NCI-H2227 treated with DMSO at 0.1 percent for 48 hours (cell line): ENCODE results near the gene IL12B.
"Not testable (repeated sequence)": the region's sequence is repeated elsewhere in the genome, so short reads cannot be mapped to it uniquely, and the experiment has no call there.

Source experiments
- DNase-seq: peaks from one replicate; lab custom pipeline; 2025; lab: John Stamatoyannopoulos, UW

IL12B gene

DNA sequence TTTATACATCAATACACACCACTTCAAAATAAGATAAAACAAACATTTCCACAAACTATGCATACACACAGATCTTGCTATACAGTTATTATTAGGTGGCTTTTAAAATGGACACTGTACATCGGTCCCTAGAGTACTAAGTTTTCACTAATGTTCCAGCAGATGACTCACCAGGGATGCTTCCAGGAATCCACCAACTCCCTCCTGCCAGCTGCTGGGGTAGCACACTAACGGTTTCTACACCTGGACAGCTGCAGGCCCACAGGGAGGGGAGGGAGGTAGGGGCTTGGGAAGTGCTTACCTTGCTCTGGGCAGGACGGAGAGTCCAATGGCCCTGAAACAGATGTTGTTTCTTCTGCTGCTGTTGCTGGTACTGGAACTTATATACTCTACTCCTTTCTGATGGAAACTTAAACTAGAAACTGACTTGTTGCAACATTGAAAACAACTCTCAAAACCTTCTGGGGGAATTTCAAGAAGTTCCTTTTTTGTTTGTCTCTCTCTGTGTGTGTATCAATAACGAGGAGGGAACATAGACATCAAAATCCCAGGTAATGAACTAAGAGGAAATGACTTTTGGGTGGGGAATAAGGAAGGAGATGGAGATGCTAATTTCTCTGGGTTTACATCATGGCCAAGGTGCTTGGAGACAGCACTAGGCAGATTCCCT, at the start of gene IL12B:
Gene IL12B, minus strand, starts transcription at position 357 of the 670 bp plus-strand sequence. CDS start 3,705 bp downstream, outside the sequence.
- DNase-seq = no peak

DNA sequence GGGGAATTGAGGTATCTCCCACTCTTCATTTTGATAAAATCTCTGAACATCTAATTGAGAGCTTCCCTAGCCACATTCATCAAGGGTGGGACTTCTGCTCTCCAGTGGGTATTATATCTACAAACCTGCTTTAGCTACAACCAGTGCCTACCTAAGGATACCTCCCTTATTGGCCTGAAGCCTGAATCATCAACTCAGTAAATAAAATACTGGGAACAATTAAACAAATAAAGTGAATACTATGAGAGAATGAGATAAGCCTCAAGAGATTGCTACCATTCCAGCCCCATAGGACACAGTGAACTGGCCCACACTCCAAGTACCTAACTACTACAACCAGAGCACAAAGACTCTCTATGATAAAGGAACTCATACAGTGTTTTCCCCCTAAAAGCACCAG, 47.4 kb upstream of the IL12B start:
- DNase-seq = no peak

DNA sequence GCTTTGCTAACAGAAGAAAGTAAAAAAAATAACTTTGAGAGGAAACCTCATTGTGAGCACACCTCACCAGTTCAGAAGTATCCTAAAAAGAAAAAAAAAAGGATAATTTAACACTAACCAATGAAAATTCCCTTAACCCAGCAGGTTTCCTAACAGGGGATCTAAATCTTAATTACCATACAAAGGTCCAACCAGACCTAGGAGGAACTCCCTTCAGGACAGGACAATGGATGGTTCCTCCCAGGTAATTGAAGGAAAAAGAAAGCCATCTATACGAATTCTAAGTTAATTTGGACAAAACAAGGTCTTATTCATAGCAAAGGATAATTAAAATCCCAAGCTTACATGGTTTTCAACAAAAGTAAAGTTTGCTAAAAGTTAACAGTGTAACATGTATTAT, 37.6 kb upstream of the IL12B start:
- DNase-seq = not testable (repeated sequence)

DNA sequence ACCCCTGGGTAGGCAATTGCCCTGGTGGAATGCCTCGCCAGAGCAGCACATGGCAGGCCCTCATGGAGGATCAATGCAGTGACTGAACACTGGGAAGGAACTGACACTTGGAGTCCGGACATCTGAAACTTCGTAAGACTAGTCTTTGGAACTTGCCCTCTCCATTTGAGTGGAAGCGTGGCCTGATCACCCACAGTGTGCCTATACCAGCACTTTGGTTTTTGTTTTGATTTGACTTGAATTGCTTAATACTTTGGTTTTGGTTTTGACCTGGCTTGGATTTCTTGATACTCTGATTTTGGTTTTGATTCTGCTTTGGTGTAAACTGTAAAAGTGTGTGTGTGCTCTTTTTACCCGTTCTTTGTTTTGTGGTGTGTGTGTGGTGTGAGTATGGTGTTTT, 36.5 kb upstream of the IL12B start:
- DNase-seq = not testable (repeated sequence)

DNA sequence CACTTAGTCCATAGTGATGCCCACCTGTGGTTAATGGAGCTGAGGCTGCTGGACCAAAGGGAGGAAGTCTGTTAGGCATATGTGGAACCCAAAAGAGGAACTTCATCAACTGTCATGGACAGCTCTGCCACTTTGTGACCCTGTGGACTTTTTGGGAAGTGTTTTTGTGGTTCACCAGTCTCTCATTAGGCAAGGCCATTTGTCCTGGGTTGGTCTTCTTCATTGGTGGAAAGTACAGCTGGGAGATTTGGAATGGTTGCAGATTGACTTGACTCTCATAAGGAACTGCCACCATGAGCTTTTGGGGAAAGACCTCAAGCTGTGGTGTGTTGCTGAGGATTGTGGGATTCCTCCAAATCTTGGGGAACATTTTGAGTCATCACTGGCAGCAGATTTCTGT, 31.9 kb upstream of the IL12B start:
- no peak for DNase-seq

DNA sequence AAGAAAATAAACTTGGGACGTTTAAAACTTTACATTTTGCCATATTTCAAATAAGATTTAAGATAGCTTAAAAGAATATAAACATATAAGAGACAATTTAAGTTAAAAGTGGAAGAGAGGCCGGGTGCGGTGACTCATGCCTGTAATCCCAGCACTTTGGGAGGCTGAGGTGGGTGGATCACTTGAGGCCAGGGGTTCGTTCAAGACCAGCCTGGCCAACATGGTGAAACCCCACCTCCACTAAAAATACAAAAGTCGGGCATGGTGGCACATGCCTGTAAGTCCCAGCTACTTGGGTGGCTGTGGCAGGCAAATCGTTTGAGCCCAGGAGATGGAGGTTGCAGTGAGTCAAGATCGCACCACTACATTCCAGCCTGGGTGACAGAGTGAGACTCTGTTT, 29.6 kb upstream of the IL12B start:
- not testable (repeated sequence) for DNase-seq

DNA sequence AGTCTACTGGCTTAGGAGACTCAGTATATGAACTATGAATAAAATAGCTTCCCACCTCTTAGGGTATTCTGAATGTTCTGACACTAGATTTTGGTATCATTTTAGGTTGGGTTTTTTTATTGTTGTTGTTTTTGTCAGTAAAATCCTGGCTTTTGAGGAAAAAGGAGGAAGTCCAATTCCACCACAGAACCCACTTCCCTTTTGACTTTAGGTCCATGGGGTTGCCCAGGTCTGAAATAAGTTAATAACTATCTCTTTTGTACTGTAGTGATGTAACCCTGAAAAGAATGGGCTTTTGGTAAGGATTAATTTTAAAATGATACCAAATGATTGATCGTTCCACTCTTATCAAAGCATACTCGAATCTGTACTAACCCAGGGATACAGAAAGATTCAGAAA, 29.1 kb upstream of the IL12B start:
- no peak for DNase-seq

DNA sequence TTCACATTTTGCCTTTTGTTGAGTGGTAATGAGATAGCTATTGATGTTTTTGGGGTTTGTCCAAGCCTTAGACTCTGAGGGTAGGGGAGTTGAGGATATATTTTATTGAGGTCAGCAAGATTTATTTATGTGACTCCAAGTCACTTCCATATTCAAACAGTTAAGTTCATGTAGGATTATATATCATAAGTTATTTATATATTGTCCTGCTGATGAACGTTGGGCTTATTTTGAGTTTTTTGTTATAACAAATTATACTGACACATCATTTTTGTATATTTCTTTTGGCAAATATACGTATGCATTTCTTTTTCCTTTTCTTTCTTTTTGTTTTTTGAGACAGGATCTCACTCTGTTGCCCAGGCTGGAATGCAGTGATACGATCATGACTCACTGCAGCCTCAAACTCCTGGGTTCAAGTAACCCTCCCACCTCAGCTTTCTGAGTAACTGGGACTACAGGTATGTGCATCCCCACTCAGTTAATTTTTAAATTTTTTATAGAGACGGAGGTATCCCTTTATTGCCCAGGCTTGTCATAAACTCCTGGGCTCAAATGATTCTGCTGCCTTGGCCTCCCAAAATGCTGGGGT, 23.5 kb upstream of the IL12B start:
- DNase-seq = no peak

DNA sequence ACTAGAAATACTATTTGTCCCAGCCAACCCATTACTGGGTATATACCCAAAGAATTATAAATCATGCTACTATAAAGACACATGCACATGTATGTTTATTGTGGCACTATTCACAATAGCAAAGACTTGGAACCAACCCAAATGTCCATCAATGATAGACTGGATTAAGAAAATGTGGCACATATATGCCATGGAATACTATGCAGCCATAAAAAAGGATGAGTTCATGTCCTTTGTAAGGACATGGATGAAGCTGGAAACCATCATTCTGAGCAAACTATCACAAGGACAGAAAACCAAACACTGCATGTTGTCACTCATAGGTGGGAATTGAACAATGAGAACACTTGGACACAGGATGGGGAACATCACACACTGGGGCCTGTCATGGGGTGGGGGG, 20.4 kb upstream of the IL12B start:
- not testable (repeated sequence) for DNase-seq

DNA sequence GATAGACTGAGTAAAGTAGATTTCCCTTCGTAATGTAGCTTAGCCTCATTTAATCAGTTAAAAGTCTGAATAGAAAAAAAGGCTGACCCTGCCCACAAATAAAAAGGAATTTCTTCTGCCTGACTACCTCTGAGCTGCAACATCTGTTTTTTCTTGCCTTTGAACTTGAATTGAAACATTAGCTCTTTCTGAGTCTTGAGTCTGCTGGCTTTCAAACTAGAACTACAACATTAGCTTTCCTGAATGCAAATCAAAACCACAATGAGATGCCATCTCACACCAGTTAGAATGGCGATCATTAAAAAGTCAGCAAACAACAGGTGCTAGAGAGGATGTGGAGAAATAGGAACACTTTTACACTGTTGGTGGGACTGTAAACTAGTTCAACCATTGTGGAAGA, 19.9 kb upstream of the IL12B start:
- DNase-seq = not testable (repeated sequence)

DNA sequence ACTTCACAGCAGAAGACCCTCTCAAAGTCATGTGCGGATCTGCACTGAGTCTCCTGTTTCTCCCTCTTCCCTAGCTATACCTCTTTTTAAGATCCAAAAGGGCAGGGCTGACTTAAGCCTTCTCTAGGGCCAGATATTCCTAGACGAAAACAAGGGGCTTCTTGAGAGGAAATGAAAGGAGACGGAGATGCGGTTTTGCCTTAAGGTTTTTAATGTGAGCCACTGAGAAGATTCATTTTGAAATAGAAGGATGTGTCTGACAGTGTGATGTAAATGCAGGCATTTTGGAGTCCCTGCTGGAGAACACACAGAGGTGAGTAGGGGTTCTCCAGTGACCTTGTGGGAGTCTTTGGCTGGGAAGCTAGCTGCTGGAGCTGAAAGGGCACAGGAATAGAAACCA, 15.6 kb upstream of the IL12B start:
- no peak for DNase-seq

DNA sequence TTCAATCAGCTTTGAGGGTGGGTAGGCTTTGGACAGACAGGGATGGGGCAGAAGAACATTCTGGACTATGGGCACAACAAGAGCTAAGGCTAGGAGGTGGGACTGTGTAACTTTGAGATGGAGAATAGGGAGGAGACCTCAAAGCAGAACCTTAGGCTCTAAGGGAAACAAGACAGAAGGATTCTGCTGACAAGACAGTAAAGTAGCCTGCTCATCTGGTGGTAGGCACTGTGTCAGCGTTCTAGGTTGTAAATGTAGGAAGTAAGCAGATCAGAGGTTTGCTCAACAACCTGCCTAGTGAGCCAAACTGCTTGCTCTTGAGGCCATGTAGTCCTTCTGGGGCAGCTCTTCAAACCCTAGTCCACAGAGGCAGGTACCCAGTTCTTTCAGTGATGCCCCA, 15.0 kb upstream of the IL12B start:
- no peak for DNase-seq

DNA sequence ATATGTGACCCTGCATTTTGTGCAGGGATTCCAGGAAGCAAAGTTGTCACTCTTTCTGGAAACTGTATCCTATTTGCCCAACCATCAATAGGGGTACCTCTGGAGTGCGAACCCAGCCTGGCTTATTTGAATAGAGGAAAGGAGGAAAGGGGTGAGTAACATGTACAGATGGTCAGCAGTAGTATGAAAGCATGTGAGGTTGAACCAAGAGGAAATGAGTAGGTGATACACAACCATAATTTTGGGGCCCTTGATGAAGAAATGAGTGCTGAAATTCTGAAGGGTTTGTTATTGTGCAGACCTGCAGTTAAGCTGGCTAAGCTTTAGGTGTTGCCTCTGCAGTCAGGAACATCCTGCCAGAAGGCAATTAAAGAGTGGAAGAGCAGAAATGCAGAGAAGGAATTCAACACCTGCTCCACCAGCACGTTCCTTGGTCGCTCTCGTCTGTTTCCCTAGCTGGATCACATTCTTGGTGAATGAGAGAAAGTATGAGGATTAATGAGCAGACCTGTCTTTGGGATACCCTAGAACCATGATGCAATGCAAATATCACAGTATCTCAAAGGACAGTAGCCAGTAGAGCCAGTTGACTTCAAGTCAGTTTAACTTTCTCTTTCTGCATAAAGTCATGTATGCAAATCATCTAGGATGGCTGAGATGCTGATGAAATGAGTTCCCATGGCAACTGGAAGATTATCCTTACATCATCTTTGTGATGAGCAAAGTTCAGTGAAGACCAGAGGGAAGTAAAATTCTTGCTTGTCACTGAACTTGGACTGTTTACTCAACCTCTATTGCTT, 13.2 kb upstream of the IL12B start:
- DNase-seq = no peak

DNA sequence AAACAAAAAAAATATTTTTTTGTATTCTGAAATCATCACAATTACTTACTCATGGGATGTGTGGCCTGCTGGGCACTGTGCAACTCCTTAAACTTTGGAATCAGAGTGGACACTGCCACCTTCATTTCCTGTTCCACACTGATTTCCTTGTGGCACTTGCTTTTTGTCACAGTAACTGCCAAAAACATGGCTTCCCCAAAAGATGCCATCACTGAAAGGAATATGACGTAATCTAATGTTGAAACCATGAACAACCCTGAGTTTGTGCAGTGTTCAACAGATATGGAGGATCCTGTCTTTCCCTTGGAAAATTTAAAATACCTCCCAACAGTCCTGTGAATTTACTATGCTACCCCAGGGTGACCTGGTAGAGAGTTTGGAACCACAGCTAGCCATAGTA, 12.6 kb upstream of the IL12B start:
- DNase-seq = no peak

DNA sequence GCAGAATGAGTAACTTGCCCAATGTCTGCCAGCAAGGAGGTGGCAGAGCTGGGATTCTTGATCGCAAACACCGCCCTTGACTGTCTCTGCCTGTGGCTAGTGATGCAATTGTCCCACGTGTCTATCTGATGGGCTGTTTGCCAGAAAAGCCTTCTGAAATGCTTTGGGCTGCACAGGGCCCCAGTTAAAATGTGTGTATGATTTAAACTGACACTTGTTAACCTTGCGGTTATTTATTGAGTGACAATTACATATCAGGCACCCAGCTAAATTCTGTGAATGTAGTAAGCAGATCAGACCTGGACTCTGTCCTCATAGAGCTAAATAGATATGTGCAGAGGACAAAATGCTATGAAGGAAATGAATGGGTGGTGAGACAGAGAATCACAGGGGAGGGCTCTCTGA, 11.6 kb upstream of the IL12B start:
- DNase-seq = no peak

DNA sequence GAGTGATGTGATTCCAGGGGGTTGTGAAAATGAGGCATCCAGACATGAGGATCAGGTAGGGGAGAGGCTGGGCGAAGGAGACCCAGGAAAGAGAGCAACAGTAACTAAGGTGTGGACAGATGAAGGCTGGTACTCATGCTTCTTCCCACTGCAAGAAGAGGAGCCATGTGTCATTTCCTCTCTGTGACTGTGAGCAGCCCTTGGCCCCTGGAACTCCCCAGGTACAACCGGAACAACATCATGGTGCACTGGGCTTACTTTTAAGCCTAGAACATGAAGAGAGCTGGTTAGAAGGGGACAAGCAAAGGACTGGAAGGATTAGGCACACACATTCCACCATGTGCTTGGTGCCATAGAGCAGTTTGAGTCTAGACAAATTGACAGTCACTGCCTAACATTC, 10.9 kb upstream of the IL12B start:
- DNase-seq = no peak

DNA sequence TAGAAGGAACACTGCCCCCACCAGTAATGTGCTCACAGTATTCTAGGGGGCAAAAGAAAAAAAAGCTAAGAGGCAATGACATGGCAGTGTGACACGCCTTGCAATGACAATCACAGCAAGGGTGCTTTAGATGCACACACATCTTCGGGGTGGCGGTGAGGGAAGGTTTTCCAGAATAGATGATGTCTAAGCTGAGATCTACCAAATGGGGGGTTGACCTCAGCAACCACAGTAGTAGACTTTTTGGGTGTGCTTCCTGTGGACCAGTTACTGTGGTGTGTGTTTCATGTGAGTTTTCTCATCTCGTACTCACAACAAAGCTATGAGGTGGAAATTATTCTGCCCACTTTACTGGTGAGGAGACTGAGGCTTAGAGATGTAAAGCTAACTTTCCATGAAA, 10.2 kb upstream of the IL12B start:
- DNase-seq = no peak

DNA sequence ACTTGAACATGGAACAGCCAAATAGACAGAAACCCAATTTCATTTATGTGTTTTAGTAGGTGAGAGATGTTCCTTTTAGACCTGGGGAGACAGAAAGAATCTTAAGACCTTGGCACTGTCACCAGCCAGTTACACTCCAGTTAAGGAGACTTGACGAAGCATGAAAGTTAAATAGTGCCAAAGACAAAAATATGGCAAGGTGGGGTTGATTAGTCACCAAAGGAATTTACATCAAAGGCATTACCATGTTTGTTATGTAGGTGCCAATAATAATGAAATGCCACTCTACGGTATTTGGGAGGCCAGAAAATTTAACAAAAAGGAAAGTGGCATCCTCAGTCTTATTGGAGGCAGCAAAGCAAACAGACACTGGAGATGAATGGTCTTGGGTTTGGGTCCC, 9.2 kb upstream of the IL12B start:
- no peak for DNase-seq

DNA sequence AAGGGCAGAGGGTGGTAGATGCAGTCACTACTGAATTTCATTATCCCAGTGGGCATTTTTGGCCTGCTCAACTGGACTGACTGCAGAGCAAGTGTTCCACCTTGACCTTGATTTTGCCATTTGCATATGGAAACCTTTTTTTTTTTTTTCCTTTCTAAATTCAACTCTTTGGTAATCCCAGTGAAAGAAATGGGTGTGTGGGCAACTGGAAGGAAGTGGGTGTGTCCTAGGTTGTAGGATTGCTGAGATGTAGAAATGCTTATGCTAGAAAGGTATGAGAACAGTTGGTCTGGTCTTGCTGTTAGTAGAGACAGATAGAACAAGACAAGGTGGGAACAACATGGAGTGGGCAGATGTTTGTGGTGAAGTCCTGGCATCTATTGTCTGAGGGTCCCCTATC, 7.8 kb upstream of the IL12B start:
- no peak for DNase-seq

DNA sequence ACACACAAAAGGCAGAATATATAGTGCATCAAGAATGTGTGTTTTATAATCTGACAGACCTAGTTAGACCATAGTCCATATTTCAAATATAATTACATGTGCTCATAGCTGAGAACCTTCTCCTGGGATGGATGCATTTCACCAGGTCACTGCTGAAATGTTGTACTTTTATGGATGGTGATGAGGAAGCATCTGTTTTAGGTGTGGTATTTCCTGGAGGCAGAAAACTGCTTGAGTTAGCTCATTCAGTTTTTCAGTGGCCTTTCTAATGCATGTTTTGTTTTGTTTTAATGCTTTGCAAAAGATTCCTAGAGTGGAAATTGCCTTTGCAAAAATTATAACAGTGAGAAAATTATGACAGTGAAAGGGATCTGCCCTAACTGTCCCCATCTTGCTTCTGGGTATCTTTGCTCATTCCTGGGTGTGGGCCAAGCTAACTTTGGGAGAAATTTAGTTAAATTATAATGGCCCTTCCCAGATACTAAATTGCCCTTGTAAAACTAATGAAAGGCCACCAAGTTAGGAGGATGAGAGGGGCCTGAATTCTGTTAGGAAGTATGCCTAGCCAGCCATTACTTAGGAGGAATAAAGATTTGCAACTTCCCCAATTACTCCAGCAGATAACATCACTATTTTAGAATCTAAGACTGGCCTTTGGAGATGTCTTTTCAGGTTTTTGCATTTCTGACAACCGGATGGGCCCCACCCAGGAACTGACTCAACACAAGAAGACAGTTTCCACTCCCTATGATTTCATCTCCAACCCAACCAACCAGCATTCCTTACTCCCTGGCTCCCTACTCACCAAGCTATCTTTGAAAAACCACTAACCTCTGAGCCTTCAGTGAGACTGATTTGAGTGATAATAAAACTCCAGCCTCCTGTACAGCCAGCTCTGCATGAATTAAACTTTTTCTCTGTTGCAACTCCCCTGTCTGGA, 7.0 kb upstream of the IL12B start:
- no peak for DNase-seq

DNA sequence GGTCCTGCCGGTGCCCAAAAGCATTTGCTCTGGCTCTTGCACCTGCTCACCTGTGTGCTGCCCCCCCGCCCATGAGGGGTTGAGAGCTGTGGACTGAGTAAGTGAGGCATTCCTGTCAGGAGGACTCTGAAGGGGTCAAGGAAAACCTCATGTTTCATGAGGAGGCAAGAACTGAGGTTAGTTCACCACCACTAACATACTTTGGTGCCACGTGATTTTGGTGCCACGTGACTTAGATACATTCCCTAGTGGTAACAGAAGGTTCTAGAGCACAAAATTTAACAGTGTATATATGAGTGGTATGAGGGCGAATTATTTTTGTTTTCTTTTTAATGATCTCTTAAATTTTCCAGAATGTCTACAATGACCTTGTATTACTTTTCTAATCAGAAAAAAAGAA, 6.3 kb upstream of the IL12B start:
- DNase-seq = no peak

DNA sequence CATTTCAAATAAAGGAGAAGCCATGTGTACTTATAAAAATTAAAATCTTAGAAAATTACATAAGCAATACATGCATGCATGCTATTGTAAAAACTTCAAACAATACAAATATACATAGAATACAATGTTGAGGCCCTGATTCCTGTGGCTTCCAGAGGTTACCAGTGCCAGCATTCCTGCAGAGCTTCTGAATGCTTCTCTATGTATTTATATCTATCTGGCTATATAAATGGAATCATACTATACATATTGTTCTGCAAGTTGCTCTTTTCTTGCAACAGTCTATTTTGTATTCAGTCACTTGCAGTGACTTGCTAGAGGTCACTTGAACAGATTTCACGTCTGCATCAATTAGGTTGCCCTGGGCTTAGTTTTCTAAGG, 3.2 kb upstream of the IL12B start:
- no peak for DNase-seq
